NT2/D1 (cell line): ENCODE data around the gene ACOT11.

Source experiments
- SUZ12 ChIP-seq: IDR thresholded peaks from 2 replicates; pipeline ENCODE4 v1.6.1; 2011; ENCODE audit not compliant: insufficient read length, insufficient read depth; ENCODE audit errors: extremely low read depth
- YY1 ChIP-seq: IDR thresholded peaks from 2 replicates; pipeline ENCODE4 v1.6.1; 2011; ENCODE audit not compliant: insufficient read length, insufficient read depth

DNA sequence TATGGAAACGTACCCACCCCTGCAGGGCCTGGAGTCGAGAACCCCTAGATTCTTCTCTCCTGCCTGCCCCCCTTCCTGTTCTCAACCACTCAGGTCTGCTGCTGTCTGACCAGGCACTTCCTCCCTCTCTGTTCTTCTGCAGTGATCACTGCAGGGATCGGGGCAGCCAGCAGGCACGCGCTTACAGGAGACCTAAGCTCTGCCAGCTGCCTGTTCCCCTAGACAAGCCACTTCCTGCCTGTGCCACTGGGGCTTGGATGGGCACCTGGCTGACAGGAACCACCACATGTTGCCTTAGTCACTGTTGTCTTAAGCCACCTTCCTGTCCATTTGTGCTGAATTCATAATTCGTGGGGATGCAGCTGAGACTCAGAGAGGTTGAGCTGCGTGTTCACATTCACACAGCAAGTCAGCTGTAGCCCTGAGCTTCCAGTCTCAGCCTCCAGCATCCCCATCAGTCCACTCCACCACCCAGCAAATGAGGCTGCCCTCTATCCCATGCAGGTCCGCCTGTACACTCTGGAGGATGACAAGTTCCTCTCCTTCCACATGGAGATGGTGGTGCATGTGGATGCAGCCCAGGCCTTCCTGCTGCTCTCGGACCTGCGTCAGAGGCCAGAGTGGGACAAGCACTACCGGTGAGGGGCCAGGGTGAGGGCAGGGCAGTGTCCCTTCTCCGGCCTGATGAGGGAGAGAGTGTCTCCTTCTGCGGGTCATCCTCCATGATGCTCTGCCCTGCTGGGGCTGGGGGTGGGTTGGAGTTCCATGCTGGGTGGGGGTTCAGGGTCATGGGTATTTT lies 56.7 kb downstream of the ACOT11 start:
- TF ChIP-seq YY1 (no peak), SUZ12 (no peak)
